ENCODE data around the gene ZFX.

Gene ZFX

DNA sequence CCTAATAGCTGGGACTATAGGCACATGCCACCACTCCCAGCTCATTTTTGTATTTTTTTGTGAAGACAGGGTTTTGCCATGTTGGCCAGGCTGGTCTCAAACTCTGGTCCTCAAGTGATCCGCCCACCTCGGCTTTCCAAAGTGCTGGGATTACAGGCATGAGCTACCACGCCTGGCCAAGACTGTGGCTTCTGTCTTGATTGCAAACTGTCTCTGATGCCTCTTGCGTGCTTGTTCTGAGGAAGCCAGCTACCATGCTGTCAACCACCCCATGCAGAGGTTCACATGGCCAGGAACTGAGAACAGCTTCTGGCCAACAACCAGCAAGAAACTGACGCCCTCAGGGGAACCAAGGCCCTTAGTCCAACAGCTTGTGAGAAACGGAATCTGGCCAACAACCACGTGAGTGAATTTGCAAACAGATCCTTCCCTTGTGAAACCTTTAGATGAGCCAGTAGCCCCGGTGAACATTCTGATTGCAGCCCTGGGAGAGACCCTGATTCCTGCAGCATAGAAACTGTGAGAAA lies 93.2 kb downstream of the ZFX start:
- POLR2A ChIA-PET, result interaction anchor here (0.7 kb wide), 1 partner anchor 56 kb away, joined by 3 read pairs; no protein-coding TSS in a partner anchor
- CTCF ChIA-PET, result interaction anchor here (0.6 to 2.0 kb wide), 6 partner anchors 8 to 334 kb away, joined by 3 to 11 read pairs (median 4); partner anchors contain the start of gene CXorf58

DNA sequence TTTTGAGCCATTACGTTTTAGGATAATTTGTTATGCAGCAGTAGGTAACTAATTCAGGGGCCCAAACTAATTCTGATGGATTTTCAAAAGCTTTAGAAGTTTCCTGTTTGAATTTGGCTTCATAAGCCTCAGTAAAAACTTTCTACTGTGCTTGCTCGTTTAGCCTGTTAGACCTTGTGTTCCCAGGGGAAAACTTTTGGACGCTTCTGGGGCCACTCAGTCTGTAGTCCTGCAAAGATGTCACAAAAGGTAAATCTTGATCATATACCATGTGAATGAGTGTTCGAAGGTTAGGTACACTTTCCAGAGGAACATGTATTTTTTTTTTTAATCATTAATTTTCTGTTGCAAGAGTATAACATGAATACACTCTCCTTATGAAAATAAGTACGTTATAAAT lies 93.7 kb downstream of the ZFX start:
- DNase-seq (ENCODE audit: low read depth, low spot score), result no peak
- no peak overlapping the region for H3K4me3 ChIP-seq (ENCODE audit: low read depth, low read length)
- ChIA-PET CTCF (interaction anchor here (0.6 to 2.0 kb wide), 4 partner anchors 11 to 335 kb away, joined by 3 to 11 read pairs (median 4); partner anchors contain the start of gene CXorf58), POLR2A (interaction anchor here (0.7 kb wide), 1 partner anchor 57 kb away, joined by 3 read pairs; no protein-coding TSS in a partner anchor)
- TF ChIP-seq, protein P1, sequence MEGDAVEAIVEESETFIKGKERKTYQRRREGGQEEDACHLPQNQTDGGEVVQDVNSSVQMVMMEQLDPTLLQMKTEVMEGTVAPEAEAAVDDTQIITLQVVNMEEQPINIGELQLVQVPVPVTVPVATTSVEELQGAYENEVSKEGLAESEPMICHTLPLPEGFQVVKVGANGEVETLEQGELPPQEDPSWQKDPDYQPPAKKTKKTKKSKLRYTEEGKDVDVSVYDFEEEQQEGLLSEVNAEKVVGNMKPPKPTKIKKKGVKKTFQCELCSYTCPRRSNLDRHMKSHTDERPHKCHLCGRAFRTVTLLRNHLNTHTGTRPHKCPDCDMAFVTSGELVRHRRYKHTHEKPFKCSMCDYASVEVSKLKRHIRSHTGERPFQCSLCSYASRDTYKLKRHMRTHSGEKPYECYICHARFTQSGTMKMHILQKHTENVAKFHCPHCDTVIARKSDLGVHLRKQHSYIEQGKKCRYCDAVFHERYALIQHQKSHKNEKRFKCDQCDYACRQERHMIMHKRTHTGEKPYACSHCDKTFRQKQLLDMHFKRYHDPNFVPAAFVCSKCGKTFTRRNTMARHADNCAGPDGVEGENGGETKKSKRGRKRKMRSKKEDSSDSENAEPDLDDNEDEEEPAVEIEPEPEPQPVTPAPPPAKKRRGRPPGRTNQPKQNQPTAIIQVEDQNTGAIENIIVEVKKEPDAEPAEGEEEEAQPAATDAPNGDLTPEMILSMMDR (IDR thresholded peaks at IDR 0.05; ENCODE audit: insufficient read depth, low read length, missing control alignments), result no peak

More for the DNA sequence above, 93.2 kb downstream of the ZFX start:
- H3K4me3 ChIP-seq (ENCODE audit: low read depth, low read length), result no peak overlapping the region
- no peak for DNase-seq (ENCODE audit: low read depth, low spot score)
- TF ChIP-seq, protein P1 (IDR thresholded peaks at IDR 0.05; ENCODE audit: insufficient read depth, low read length, missing control alignments), result no peak

DNA sequence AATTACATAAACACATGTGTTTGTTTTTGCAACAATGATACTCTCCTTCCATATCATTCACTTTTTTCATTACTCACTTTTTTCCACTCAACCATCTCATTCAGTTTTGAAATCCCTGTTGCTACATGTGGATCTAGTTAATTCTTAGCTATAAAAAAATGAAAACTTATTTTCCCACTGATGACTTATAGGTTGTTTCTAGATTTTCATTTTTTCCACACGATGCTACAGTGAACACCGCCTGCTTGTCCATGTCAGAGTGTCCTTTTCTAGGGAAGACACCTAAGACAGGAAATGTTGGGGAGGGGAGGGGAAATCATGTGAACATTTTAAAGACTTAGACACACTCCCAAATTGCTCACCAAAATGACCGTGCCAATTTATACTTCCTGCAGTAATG lies 94.2 kb downstream of the ZFX start:
- no peak overlapping the region for H3K4me3 ChIP-seq (ENCODE audit: low read depth, low read length)
- TF ChIP-seq, protein P1 (IDR thresholded peaks at IDR 0.05; ENCODE audit: insufficient read depth, low read length, missing control alignments), result no peak
- ChIA-PET POLR2A (no interaction called here), CTCF (interaction anchor here (1.2 to 2.0 kb wide), 2 partner anchors 11 to 16 kb away, joined by 3 to 11 read pairs; no protein-coding TSS in a partner anchor)
- no peak for DNase-seq (ENCODE audit: low read depth, low spot score)

DNA sequence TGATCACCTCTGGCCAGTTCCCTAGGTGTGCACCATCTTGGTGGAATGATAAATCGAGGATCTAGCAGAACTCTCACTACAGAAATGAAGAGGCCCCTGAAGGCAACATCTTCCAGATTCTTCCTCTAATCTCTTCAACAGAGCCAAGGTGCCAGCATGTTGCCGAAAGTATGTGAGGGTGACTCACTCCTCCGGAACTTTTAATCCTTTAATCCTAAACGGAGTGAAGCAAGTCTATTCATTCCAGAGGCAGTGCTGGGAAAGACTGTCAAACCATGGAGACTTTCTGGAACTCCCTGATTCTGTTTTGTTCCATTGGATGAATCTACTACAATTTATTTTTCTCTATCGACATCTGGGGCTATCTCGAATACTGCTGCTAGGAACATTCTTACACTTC lies 95.7 kb downstream of the ZFX start:
- TF ChIP-seq, protein P1 (IDR thresholded peaks at IDR 0.05; ENCODE audit: insufficient read depth, low read length, missing control alignments), result no peak
- ChIA-PET CTCF (no interaction called here), POLR2A (no interaction called here)
- no peak for DNase-seq (ENCODE audit: low read depth, low spot score)
- no peak overlapping the region for H3K4me3 ChIP-seq (ENCODE audit: low read depth, low read length)

- TF ChIP-seq, protein P1 (IDR thresholded peaks at IDR 0.05; ENCODE audit: insufficient read depth, low read length, missing control alignments), result no peak
- DNase-seq (ENCODE audit: low read depth, low spot score), result no peak
- no peak overlapping the region for H3K4me3 ChIP-seq (ENCODE audit: low read depth, low read length)
- CTCF ChIA-PET, result interaction anchor here (1.0 to 2.4 kb wide), 2 partner anchors 10 to 13 kb away, joined by 4 to 8 read pairs; no protein-coding TSS in a partner anchor
- POLR2A ChIA-PET, result no interaction called here
Observed at GRCh38 chrX:24248042-24248441, 98.5 kb downstream of the ZFX start.

DNA sequence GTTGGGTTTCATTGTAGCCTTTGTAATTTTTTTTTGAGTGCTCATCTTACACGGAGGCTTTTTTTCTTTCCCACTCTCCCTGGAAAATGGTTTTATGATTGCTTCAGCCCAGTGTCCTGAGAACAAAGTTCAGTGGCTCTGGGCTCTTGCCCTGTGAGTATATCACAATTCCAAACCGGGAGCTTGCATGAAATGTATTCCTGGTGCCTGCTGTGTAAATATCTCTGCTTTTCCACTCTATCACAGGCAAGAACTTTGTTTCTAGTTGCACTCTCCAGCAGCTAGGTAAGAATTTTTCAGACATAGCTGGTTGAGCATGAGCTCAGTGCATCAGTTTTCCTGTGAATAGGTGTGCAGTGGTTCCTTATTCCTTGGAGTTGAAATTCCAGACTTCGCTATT lies 103.5 kb downstream of the ZFX start:
- H3K4me3 ChIP-seq (ENCODE audit: low read depth, low read length), result no peak overlapping the region
- DNase-seq (ENCODE audit: low read depth, low spot score), result no peak
- TF ChIP-seq, protein P1 (IDR thresholded peaks at IDR 0.05; ENCODE audit: insufficient read depth, low read length, missing control alignments), result no peak
- ChIA-PET POLR2A (no interaction called here), CTCF (no interaction called here)

All from AG04449 (cell line).